Testis (tissue), 3 donors: ENCODE measurements around the gene SLC2A5. TPM values are rescaled to one million over a fixed set of nuclear protein-coding genes. Genes with fewer than 3 reads are reported as not detected.
A peak's percentile ranks its signal among the peaks of the same experiment; 100 is the strongest.
"Not testable (repeated sequence)": the region's sequence is repeated elsewhere in the genome, so short reads cannot be mapped to it uniquely, and the experiment has no call there.

Experiments used
- DNase-seq: peaks from one replicate; pipeline ENCODE4 v3.0.0-alpha.2; 2019
- H3K27ac ChIP-seq, 2 donors: fragments of 200-600 bp; sonication (generic); one replicate each; pipeline ENCODE4 v1.5.1; 2019
- H3K27me3 ChIP-seq: fragments of 200-600 bp; sonication (generic); one replicate; pipeline ENCODE4 v1.5.1; 2019
- H3K36me3 ChIP-seq: fragments of 200-600 bp; sonication (generic); one replicate; pipeline ENCODE4 v1.5.1; 2017; ENCODE audit warnings: low read depth; ENCODE audit errors: missing control alignments
- H3K4me1 ChIP-seq: fragments of 200-600 bp; sonication (generic); one replicate; pipeline ENCODE4 v1.5.1; 2019
- H3K4me3 ChIP-seq, 2 donors: fragments of 200-600 bp; sonication (generic); one replicate each; pipeline ENCODE4 v1.5.1; 2017 to 2019
- H3K9me3 ChIP-seq: fragments of 200-600 bp; sonication (generic); one replicate; pipeline ENCODE4 v1.5.1; 2017
- CTCF ChIP-seq, 3 experiments: fragments of 450-650 bp in 2 of 3; fragments of 200-600 bp in 1 of 3; sonication (generic) in 1 of 3; IDR thresholded peaks; one replicate each; pipeline ENCODE4 v1.5.1; 2016 to 2019; ENCODE audit warnings: antibody characterized with exemption in 3 of 3, mild to moderate bottlenecking in 2 of 3, moderate library complexity in 1 of 3
- POLR2A ChIP-seq: fragments of 450-650 bp; IDR thresholded peaks from one replicate; pipeline ENCODE4 v1.6.1; 2017; ENCODE audit warnings: antibody characterized with exemption, mild to moderate bottlenecking, moderate library complexity
- WGBS, 2 donors: methylation state at CpG; one replicate each; pipeline ENCODE4 v1.1.5; 2018; 5-methylcytosine and 5-hydroxymethylcytosine counted together
- intact Hi-C: fragments of 100-400 bp; cut with DNase I; formaldehyde crosslinking; loops from one replicate; pipeline ENCODE4 v1.15.1; 2023; ENCODE audit warnings: low total_unique reads
- polyA plus RNA-seq: library from polyadenylated mRNA; stranded (reverse); fragments of 350-450 nt; fragmentation: Illumina TruSeq; extraction: RNeasy Lipid Tissue Mini Kit (QIAGEN cat#74804); gene quantifications from one replicate; pipeline ENCODE4 v1.2.3, GENCODE V29; 2014; ENCODE audit warnings: low read depth, low replicate concordance; ENCODE audit not compliant: insufficient read depth
- total RNA-seq, 2 donors: library from RNA; depleted of rRNA; stranded (reverse); fragments of >200 nt; gene quantifications; one replicate each; pipeline ENCODE4 v1.2.3, GENCODE V29; 2016

SLC2A5 gene
- total and polyA plus RNA-seq, 3 donors from 2014 or later: 74.1 to 230 (median 90.5) TPM

GRCh38 chr1:9004031-9004699, 65.3 kb downstream of the SLC2A5 start:
- Histone ChIP-seq H3K27me3 (no peaks in the 10 kb centered on the region), H3K36me3 (no peaks in the 10 kb centered on the region), H3K4me3 (no peak overlapping the region), H3K27ac (no peak overlapping the region), H3K4me1 (no peaks in the 10 kb centered on the region), H3K9me3 (no peaks in the 10 kb centered on the region)
- intact Hi-C loops: loop anchor here (10.0 kb wide), 1 partner anchor 91 kb away; no protein-coding TSS in a partner anchor
- no peak for DNase-seq
- WGBS, 2 donors: 81 to 87% methylated on average over 10 to 11 of the region's 11 CpGs
- no peak for TF ChIP-seq CTCF (IDR thresholded peaks at IDR 0.05)
- TF ChIP-seq POLR2A: no peak

GRCh38 chr1:9002215-9002560, 67.2 kb downstream of the SLC2A5 start:
- not testable (repeated sequence) for H3K36me3 ChIP-seq, H3K9me3 ChIP-seq, H3K27ac ChIP-seq, H3K27me3 ChIP-seq, H3K4me3 ChIP-seq, H3K4me1 ChIP-seq, DNase-seq
- intact Hi-C loops: loop anchor here (10.0 kb wide), 1 partner anchor 93 kb away; no protein-coding TSS in a partner anchor
- 64 to 92% methylated on average over 11 of the region's 11 CpGs for WGBS, 2 donors

GRCh38 chr1:9001534-9002214, 67.8 kb downstream of the SLC2A5 start:
- intact Hi-C loops: loop anchor here (10.0 kb wide), 1 partner anchor 93 kb away; no protein-coding TSS in a partner anchor
- H3K36me3 ChIP-seq, DNase-seq, H3K9me3 ChIP-seq, H3K4me1 ChIP-seq, H3K27me3 ChIP-seq, H3K4me3 ChIP-seq, H3K27ac ChIP-seq: not testable (repeated sequence)
- 80 to 82% methylated on average over 11 to 13 of the region's 13 CpGs for WGBS, 2 donors

GRCh38 chr1:8993962-8994675, 75.3 kb downstream of the SLC2A5 start:
- H3K27ac ChIP-seq, H3K9me3 ChIP-seq, H3K27me3 ChIP-seq, H3K36me3 ChIP-seq, H3K4me3 ChIP-seq, intact Hi-C loops, H3K4me1 ChIP-seq, DNase-seq: not testable (repeated sequence)
- WGBS, 2 donors: 88 to 90% methylated on average over 5 to 13 of the region's 13 CpGs

GRCh38 chr1:8992936-8993687, 76.3 kb downstream of the SLC2A5 start:
- no peaks in the 10 kb centered on the region for H3K9me3 ChIP-seq
- no peaks in the 10 kb centered on the region for H3K36me3 ChIP-seq
- no peak for DNase-seq
- WGBS, 2 donors: 86 to 98% methylated on average over 8 of the region's 8 CpGs
- TF ChIP-seq CTCF (IDR thresholded peaks at IDR 0.05) (no peak), POLR2A (no peak)
- H3K27ac ChIP-seq: no peak overlapping the region
- intact Hi-C loops: no loop called here
- H3K27me3 ChIP-seq: no peaks in the 10 kb centered on the region
- no peak overlapping the region for H3K4me3 ChIP-seq
- H3K4me1 ChIP-seq: peaks cover 7% of the 10 kb centered on the region

- Histone ChIP-seq H3K27ac (no peak overlapping the region), H3K27me3 (no peaks in the 10 kb centered on the region), H3K9me3 (no peaks in the 10 kb centered on the region), H3K36me3 (no peaks in the 10 kb centered on the region), H3K4me3 (no peak overlapping the region), H3K4me1 (peaks cover 11% of the 10 kb centered on the region)
- intact Hi-C loops: loop anchor here (5.0 kb wide), 1 partner anchor 128 kb away; no protein-coding TSS in a partner anchor
- TF ChIP-seq CTCF (IDR thresholded peaks at IDR 0.05) (no peak), POLR2A (no peak)
- peak; percentile 54 for DNase-seq
- WGBS, 2 donors: 46 to 63% methylated on average over 3 to 4 of the region's 4 CpGs
These were observed 79.6 kb downstream of the SLC2A5 start for GRCh38 chr1:8989821-8990220.
